Hematopoietic multipotent progenitor cell treated with erythropoietin and hydrocortisone succinate and interleukin-3 and kit ligand, for 15 days (in vitro differentiated cells): ENCODE data around the gene NMNAT3.

Experiments used
- DNase-seq: peaks from one replicate; pipeline ENCODE4 v3.0.0-alpha.2; 2015; ENCODE audit warnings: low spot score

NMNAT3 gene

DNA sequence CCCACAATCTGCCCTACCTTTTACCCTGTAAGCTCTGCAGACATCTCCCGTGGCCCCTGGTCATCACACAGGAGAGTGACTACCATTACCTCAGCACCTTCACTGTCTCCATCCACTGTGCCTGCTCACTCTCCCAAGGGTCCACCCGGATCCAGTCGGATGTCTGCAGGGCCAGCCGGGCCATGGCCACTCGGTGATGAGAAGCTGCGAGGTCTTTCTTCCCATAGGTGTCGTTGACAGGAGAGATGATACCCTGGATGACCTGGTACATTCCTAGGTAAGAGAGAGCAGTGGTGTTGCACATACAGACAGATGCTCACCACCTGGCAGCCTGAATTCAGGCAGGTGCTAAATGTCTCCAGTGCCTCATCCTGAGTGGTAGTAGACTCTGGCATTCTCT, 99.0 kb downstream of the NMNAT3 start:
- DNase-seq, result no peak

DNA sequence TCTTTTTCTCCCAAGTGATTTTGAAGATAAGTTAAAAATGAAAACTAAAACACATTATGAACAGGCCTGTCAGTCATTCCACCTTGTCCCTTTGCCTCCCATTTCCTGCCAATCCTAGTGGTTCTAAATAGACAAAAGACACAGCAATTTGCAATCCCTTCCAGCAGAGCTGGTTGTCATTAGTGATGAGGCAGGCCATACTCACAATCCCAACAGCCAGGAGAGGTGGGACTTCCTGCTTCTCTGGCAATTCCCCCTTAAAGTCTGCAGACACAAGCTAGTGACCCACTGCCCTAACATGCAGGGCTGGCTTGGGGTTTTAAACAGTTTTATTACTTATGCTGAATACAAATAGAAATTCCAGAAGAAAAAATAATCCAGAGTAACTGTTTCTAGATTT, 99.9 kb downstream of the NMNAT3 start:
- no peak for DNase-seq

DNA sequence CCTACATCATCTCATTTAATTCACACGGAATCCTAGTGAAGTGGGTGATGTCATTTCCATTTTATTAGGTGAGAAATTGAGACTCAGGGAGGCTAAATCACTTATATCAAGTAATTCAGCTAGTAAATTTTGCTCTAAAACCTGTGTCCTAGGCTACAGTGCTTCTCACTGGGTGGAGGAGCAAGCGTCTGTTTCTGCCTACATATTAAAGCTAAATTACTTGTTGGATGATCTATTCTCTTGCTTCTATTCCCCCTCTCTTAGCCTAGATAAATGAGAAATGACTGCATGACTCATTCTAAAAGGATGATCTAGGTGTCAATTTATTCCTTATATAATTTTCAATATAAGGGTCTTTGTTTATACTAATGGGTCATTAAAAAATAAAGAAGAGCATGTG, 100.4 kb downstream of the NMNAT3 start:
- no peak for DNase-seq

DNA sequence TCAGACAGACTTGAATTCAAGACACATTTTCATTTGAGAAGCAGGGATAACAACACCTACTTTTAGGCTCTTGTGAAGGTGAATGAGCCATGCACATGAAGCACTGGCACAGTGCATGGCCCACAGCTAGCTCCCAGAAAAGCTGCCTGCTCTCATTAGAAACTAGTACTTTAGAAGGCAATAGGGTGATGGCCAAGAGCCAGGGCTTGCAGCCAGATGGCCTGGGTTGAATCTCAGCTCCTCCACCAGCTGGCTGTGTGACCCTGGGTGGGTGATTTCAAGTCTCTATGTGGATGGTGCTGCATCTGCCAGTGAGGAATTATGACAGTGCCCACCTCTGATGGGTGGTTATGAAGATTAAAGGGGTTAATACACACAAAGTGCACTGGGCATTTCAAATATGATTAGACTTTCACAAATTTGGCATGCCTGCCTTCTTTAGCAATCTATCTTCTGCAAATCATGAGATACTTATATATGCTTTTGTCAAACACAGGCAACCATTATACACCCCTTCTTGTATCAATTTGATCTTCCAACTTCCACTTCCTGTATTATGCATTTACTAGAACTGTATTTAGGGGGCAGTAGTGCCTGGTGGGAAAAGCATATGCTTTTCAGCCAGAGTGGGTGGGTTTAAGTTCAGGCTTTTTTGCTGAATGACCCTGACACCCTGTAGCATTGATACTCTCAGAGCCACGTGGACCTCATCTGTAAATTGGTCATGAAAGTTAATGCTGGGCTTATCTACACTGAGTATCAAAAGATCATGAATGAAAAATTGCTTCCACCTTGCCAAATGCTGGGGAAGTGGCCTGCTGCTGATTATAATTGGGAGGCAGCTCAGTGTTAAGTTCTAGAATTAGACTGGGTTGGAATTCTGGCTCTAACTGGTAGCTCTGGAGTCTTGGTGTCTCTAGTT, 103.5 kb downstream of the NMNAT3 start:
- no peak for DNase-seq

DNA sequence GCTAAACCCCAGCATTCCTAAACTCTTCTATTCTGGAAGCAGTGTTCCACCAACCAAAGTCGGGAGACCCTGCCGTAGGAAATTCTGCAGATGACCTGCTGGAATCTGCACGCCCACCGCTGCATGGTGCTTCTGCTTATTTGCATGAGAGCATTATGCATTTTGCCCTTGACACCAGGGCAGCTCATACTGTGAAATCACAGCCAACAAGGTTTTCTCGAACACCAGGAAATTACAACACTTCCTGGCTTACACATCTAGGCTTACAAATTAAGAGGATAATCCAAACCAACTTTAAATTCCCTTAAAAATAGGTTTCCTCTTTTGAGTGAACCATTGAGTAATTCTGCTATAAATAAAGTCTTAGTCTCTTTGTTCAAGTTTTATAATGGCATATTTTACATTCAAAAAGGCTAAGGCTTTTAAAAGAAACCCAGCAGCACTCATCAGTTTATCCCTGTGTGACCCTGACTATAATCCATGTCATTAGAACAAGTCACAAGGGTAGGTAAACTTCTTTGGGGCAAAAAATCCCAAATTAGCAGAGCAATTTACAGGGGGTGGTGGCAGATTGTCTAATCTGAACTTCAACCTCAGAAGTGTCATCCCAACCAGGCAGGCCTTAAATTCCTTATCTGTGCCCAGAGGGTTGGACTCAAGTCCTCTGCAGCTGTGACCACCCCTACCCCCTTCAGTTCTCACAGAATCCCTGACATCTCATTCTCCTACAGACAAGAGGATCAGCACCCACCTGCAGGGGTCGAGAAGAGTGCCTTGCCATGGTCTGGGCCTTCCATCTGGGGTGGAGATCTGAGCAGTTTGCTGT, 104.7 kb downstream of the NMNAT3 start:
- no peak for DNase-seq

DNA sequence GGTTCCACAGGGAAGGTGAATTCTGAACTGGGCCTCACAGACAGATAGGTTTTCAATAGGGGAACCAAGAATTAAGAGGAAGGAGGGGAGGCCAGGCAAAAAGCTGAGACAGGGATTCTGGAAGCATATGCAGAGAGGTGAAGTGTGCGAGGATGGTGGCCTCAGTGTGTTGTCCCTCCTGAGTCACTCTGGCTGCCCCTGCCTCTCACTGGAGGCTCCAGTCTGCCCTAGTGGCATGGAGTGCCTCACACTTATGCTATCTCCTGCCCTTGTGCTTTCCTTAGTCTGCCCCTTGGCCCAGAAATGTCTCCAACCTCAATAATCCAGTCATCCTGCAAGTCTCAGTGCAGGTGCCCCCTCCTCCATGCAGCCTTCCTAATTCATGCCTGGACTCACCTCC, 106.1 kb downstream of the NMNAT3 start:
- DNase-seq, result no peak

DNA sequence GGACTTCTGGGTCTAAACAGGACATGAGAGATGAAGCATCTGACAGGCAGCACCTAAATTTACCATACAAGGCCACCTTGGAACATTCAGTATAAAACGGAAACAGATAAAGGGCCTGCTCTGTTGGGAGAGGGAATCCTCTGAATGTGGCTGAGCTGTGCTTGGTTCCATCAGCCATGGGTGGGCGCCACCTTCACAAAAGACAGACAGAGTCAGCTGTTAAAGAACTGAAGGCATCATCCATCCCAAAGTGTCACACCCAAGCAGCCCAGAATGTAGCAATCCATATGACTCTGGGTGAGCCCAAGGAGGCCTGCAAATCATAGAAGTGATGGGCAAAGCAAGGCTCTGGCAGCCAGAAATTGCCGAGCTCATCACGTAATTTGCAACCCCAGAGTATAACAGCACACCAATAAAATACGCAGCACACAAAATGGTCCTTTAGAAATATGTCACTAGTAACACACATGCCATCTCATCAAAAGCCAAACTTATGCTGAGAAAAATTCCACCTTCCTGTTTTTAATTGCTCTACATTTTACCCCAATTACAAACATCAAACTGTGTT, 113.4 kb downstream of the NMNAT3 start:
- DNase-seq, result no peak

DNA sequence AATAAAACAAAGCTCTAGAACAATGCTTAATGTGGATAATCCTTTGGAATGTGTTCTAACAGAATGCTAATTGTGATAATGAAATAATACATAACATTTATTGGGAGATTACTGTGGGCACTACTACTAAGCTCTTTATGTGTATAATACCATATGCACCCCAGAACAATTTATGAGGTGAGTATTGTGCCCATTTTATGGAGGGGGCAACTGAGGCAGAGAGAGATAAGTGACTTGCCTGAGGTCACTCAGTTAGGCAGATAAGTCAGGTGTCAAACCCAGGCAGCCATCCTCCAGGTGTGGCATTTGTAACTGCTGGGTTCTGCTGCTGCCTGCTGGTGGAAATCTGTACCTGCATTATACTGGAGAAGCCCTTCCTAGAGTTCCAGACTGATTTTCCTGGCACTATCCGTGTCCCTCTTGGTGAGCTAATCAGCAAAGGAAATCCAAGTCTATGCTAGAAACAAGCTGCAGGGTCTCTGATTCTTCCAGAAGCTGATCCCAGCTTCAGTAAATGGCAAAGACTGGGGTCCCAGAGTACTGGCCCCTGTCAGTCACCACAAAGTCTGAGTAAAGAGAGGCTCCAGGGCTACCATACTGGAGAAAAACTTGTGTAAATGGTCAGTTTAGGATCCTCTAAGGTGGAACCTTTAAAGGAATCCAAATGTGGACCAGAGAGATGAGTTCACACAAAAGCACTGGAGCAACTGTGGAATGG, 115.7 kb downstream of the NMNAT3 start:
- DNase-seq, result no peak

DNA sequence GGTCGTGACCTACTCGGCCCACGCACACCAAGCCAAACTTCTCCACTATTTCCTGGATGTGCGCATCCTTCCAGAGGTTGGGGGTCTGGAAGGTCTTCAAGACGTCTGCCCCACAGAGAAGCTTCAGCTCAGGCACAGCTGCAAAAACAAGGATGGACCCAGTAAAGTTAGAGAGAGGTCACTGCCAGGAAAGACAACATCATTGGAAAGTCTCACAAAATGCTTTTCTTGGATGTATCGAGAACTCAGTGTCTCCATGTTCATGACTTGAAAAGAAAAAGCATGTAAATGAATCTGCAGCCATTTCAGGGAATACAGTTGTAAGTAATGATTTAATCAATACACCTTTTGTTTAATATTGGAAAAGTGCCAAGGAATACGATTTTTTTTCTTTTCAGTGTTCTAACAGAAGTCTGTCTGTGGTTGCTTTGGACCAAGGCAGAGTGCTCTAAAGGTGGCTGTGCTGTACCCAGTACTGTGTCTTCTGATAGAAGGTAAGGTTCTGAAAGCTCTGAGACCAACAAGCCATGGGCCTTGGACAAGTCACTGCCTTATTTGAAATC, 116.4 kb downstream of the NMNAT3 start:
- no peak for DNase-seq

DNA sequence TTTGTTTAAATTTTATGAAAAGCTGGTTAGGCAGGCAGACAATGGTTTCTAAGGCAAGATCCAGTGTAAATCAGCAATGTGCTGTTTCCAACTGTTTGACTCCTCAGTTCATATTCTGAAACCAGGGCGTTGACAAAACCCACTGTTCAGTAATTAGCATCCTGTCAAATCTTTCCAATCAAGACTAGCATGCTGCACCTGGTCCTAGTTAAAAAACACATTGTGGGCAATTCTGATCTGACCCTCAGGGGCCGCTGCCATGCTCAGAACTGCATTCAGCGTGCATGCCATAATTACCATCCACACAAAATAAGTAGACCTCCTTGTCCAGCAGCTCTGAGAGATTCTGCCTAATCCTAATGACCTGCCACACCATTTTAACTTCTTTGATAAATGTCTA, 117.4 kb downstream of the NMNAT3 start:
- DNase-seq, result no peak

DNA sequence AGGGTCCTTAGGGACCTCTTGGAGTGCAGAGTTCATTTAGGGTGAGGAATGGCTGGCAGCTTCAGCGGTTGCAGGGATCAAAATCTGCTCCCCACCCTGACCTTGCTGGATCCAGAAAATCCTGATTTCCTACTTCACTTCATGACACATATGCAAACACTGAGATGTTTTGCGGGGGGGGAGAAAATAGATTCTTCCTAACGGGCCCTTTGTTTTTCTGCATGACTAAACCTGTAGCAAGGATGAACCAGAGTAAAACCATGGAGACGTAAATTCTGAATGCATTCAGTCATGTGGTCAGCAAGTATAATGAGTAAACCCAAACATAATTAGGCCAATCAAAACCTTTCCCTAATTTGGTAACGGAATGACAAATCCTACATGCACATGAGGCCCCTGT, 118.2 kb downstream of the NMNAT3 start:
- no peak for DNase-seq

DNA sequence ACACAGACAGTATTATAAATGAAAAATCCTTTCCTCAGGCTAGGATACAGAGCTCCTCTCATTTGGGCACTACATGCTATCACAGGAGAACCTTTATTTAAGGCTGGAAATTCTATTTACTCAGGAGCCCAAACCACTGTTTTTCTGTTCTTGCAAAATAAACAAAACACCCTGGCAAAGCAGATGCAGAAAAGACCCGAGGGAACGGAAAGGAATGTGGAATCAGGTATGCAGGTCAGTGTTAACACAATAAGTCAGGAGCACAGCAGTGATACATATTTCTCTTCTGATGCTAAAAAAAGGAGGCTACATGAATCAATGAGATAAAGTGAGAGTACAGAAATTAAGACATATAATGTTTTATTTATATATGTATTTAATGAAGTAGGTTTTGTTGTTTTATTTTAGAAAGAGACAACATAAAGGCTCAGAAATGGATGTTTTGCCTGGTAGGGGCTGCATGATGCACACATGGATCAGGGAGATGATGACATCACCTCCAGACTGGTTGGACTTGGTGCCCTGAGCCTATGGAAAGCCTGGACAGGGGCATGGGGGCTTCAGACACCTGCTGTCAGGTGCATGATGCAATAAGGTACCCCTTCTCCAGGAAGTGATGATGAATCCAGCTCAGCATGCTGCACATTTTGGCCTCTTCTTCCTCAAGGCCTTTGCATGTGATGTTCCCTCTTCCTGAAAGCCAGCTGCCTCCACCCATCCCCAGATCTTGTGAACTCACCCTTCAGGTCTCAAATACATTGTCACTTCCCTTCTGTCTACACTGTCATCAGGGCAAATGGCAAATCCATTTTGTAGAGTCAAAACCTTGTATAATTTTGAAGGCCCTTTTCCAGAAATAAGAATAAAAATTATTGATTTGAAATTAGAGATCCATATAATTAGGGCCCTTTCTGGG, 119.2 kb downstream of the NMNAT3 start:
- no peak for DNase-seq

DNA sequence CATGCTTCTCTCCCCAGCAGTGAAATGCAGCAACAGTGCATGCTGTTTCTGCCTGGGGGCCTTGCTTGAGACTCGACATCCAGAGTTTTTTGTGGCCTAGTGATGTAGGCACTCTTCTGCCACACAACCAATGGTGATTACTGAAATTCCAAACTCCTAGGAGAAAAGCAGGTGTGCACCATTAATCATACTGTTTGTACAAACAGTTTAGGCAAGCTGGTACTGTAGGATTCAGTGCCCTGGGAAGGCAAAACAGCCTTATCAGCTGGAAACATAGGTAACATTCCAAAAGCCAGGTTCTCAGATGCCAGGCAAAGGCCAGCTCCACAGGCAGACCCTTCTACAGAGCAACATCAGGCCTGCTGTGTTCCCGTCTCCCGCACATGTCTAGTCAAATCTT, 120.7 kb downstream of the NMNAT3 start:
- no peak for DNase-seq

DNA sequence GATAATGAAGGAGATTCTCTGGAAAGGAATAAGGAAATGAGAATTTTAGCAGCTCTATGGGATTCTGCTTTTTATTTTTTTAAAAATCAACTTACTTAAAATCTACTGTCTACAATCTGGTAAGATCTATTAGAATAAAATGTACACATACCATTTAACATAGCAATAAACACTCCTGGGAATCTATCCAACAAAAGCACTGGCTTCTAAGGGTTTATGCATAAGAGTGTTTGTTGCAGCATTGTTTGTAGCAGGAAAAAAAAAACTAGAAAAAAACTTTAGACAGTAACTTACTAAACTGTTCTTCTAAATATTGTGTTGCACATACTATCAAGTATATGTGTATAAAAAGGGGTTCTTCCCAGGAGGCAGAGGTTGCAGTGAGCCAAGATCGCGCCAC, 122.5 kb downstream of the NMNAT3 start:
- DNase-seq, result no peak

DNA sequence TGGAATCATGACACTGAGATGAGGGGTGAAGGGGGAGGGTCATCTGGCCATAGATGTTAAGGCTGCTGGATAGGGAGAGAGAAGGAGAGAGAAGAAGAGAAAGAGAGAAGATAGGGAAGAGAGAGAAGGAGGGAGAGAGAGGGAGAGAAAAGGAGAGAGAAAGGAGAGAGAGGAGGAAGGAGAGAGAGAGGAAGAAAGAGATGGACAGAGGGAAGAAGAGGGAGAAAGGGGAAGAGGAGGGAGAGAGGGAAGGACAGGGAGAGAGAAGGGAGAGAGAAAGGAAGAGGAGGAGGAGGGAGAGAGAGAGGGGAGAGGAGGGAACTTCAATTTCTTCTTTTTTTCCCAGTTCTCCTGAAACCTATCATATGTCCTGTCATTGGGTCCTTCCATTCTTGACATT, 123.1 kb downstream of the NMNAT3 start:
- DNase-seq, result no peak

DNA sequence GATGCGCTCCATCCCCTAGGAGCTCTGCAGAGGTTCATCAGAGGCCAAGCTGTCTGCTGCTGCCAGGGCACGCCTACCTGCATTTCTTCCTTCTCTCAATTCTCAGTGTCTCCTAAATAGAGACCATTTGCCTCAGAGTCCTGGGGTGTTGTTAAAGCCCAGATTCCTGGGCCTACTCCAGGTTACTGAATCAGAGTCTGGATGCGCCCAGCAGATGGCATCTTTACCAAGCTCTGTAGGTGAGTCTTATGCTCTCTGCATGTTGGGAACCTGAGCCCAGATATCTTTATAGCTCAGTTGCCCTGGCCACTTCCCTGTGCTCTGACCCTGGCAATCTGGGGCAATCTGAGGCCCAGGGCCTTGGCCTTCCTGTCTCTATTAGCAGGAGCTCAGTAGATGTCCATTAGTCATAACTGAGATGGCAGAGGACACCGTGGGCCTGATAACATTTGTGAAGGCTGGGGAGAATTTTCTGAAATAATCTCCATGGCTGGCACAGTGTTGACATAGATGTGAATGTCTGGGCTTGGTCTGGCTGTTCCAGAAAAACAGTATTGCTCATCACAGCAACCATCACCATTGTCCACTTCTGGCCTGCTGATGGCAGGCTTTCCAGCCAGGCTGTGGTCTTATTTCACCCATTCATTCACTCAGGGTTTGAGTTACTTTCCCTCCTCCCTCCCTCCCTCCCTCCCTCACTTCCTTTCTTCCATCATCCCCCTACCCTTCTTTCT, 125.0 kb downstream of the NMNAT3 start:
- no peak for DNase-seq

DNA sequence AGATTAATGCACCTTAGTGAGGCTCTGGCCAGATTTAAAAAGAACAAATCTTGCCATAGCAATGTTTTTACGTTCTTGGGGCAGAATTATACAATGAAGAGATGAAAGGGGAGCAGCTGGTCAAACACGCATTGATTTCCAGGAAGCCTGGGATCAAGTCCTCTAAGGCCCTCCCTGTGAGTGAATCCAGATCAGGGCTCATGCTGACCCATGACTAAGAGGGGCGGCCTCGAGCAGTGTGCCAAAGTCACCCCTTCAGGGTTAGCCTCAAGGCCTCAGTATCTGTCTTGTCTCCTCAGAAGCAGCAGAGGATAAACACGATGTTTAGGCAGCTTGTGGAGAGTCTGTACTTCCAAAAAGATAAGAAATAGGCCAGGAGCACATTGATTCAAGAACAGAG, 129.0 kb downstream of the NMNAT3 start:
- no peak for DNase-seq

DNA sequence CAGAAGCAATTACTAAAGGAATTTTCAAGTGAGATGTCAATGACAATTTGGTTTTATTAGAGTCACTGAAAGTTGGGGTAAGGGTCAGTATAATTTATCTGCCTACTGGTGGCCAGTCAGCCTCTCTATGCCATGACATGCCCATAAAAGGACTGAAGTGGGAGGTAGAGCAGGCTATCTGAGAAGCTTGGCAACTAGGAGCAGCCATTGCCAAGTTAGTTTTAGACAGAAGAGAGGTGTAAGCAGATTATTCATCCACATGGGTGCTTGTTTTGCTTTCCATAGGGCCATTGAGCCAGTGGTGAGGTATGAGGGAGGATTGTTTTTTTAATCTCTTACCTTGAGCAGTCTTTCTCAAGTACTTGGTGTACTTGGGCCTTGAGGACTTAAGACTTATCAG, 130.1 kb downstream of the NMNAT3 start:
- DNase-seq, result no peak

DNA sequence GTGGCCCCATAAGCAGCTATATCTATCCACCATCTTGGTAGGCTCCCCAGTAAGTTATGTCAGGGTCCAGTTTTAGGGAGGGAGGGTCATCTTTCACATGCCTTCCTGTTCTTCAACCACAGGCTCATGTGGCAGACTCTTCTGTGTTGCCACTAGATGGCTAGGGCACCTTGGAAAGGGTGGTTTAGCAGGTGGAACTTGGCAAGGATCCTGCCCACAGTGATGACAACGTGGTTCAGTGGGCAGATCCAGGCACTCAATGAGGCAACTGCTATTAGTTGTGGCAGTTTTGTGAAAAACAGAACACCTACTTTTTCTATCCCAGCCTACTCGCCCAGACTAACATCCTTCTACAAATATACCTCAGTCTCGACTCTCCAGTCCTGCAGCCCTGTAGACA, 131.0 kb downstream of the NMNAT3 start:
- no peak for DNase-seq
